T-helper 2 cell (primary cell): Measurements from ENCODE around the gene SIMC1.
"Not testable (repeated sequence)": the region's sequence is repeated elsewhere in the genome, so short reads cannot be mapped to it uniquely, and the experiment has no call there.

ENCODE experiments used
- DNase-seq, 5 experiments: peaks; one replicate each; pipeline versions ENCODE4 v3.0.0 to v3.0.0-alpha.2; 2012 to 2022
- total RNA-seq, 2 donors: gene quantifications; one replicate each; lab custom pipeline; 2026; lab: John Stamatoyannopoulos, UW

The SIMC1 gene
- total RNA-seq = 5.9 to 7.5 reads per million in 2 donors

- peak; percentile 26 to 78 (median 45) for DNase-seq
Observed at GRCh38 chr5:176237971-176238644, at the start of gene SIMC1. TSS of gene SIMC1 (plus strand) at chr5:176238424. CDS start at chr5:176238509, 85 bp downstream.

GRCh38 chr5:176188506-176189193 lies 49.6 kb upstream of the SIMC1 start:
- DNase-seq = no peak

- no peak for DNase-seq
Observed at GRCh38 chr5:176189857-176190256, 48.4 kb upstream of the SIMC1 start.

GRCh38 chr5:176190886-176191755 lies 47.1 kb upstream of the SIMC1 start:
- DNase-seq = no peak

GRCh38 chr5:176192094-176192721 lies 46.0 kb upstream of the SIMC1 start:
- DNase-seq = no peak

GRCh38 chr5:176192722-176193117 lies 45.5 kb upstream of the SIMC1 start:
- not testable (repeated sequence) for DNase-seq

- not testable (repeated sequence) for DNase-seq
Observed at GRCh38 chr5:176193636-176194035, 44.6 kb upstream of the SIMC1 start.

- not testable (repeated sequence) for DNase-seq
Observed at GRCh38 chr5:176194238-176195083, 43.8 kb upstream of the SIMC1 start.

- DNase-seq = not testable (repeated sequence)
Observed at GRCh38 chr5:176195084-176195413, 43.2 kb upstream of the SIMC1 start.

GRCh38 chr5:176195487-176196207 lies 42.6 kb upstream of the SIMC1 start:
- not testable (repeated sequence) for DNase-seq

GRCh38 chr5:176196781-176197180 lies 41.4 kb upstream of the SIMC1 start:
- DNase-seq = not testable (repeated sequence)

GRCh38 chr5:176197234-176197858 lies 40.9 kb upstream of the SIMC1 start:
- DNase-seq = not testable (repeated sequence)

GRCh38 chr5:176198299-176198698 lies 39.9 kb upstream of the SIMC1 start:
- not testable (repeated sequence) for DNase-seq

GRCh38 chr5:176198991-176199733 lies 39.1 kb upstream of the SIMC1 start:
- not testable (repeated sequence) for DNase-seq

GRCh38 chr5:176199803-176200399 lies 38.3 kb upstream of the SIMC1 start:
- DNase-seq = not testable (repeated sequence)

GRCh38 chr5:176201811-176202210 lies 36.4 kb upstream of the SIMC1 start:
- no peak for DNase-seq

GRCh38 chr5:176203086-176203485 lies 35.1 kb upstream of the SIMC1 start:
- DNase-seq = no peak

- not testable (repeated sequence) for DNase-seq
Observed at GRCh38 chr5:176203535-176203934, 34.7 kb upstream of the SIMC1 start.

GRCh38 chr5:176214466-176215021 lies 23.7 kb upstream of the SIMC1 start:
- DNase-seq = not testable (repeated sequence)
